ENCODE data around the gene HHLA2.
"Not testable (repeated sequence)": the region's sequence is repeated elsewhere in the genome, so short reads cannot be mapped to it uniquely, and the experiment has no call there.

HHLA2 gene

GRCh38 chr3:108331792-108332191 lies 35.4 kb downstream of the HHLA2 start:
- DNase-seq (ENCODE audit: low read depth, low spot score), result no peak
- no peak overlapping the region for H3K4me3 ChIP-seq (ENCODE audit: low read length)

DNA sequence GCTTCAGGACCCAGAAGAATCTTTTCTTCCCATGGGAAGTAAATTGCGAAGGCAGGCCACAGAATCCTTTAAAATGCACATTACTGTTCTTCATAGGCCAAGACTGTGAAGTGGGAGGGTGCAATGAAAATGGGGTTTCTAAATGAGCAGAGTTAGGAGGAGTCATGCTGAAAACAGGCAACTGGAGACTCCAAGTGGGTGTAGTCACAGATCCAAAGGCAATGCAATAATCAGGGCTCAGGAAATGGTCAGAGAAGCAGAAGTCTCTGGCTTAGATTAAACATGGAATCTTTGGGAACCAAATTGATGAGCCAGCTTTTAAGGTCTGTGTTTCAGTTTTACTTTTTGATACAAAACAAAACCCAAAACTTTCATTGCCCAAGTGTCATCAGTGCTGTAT lies 37.6 kb downstream of the HHLA2 start:
- H3K4me3 ChIP-seq (ENCODE audit: low read length), result no peak overlapping the region
- DNase-seq (ENCODE audit: low read depth, low spot score), result no peak

DNA sequence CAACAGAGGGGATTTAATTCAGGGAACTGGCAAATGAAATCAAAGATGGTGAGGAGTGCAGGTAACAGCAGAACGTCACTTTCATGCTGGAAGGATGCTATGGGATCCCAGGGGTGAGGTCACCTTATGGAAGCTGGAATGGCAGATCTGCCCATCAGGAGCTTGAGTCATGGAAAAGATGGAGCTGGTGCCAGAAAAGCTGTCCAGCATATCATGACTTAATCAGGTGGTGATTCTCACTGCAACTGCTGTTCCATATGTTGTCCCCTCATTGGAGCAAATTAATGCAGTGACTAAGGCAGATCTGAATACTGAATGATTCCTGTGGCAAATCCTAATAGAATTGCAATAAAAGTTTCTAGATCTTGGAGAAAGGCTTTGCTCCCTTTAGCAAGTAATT lies 38.4 kb downstream of the HHLA2 start:
- no peak overlapping the region for H3K4me3 ChIP-seq (ENCODE audit: low read length)
- no peak for DNase-seq (ENCODE audit: low read depth, low spot score)

DNA sequence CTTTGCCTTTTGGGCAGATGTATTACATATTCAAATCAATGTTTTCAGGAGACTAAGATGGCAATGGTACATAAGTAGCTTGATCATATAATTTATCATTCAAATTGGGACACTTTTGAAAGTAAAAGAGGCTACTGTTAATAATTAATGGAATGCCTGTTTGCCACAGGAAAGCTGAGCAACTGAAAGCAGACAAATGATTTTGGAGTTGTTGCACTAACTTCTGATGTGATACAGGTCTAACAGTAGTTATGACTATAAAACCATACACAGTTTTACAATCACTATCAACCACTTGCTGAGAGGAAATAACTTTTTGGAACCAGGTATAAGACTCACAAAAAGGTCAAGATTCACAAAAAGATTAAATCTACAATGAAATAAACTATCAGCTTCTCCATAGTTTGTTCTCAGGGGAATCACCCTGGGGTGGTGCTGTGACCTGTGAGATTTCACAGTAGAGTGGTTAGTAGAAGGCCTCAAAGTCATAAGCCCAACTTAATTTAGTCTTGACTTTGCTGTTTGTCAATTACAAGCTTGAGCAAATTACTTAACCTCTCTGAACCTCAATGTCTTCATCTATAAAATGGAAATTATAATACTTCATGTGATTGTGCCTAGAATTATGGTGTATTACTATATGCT lies 42.7 kb downstream of the HHLA2 start:
- DNase-seq (ENCODE audit: low read depth, low spot score), result no peak

GRCh38 chr3:108341911-108342310 lies 45.6 kb downstream of the HHLA2 start:
- DNase-seq (ENCODE audit: low read depth, low spot score), result no peak
- no peak overlapping the region for H3K4me3 ChIP-seq (ENCODE audit: low read length)

More for the DNA sequence above, 42.7 kb downstream of the HHLA2 start:
- no peak overlapping the region for H3K4me3 ChIP-seq (ENCODE audit: low read length)

DNA sequence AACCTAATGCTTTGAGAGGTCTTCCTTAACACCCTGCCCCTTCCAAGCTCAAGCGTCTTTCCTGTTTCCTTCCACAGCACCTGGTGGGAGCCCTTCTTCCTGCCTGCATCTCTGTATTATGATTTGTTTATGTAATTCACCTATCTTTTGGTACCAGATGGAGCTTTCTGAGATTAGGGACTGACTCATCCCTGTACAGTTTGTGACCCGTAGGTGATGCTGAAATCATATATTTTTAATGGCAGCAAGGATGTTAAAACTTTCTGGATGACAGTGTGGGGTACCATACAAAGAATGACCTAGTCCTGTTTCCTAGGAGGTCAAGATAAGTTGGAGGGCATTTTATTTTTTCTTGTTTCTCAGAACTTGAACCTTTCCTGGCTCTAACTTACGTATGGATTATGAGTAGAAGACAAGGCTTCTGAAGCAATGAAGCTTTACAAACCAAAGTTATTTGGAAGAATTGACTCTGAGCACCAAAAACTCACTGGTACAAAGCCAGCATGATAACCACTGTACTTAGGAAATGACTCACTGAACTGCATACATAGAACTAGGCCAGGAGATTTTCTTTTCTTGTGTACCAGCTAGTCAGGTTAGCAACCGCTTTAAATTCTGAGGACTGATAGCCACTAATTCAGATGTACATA lies 46.6 kb downstream of the HHLA2 start:
- no peak for DNase-seq (ENCODE audit: low read depth, low spot score)
- no peak overlapping the region for H3K4me3 ChIP-seq (ENCODE audit: low read length)

GRCh38 chr3:108343491-108343890 lies 47.1 kb downstream of the HHLA2 start:
- no peak for DNase-seq (ENCODE audit: low read depth, low spot score)

DNA sequence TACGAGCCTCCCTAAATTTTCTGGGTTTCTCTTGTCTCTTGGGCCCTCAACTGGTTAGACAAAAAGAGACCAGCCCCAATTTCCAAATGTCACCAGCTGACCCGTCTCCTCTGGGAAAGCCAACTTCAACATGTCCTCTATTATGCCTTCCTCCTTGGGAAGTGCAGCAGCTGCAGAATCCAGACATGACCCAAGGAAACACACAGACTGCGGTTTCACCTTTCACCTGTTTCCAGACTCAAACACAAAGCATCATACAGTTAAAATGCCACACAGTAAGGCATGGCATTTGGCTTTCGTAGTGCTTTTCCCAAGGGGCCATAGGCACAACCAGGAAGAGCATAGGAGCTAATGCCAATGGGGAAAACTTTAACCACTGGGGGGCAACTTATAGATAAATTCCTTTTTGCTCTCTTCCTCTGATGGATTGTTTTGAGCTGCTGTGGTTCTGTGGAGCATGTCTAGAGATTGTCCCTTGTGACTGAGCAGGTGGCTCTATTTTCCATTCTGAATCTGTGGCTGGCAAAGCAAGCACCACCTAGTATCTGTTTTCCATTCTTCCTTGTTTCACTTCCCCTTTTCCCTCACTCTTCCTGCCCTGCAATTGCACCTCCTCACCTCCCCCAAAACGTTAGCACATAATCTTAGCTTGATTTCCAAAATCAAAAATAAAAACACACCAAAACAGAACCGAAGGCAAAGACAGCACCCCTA lies 49.3 kb downstream of the HHLA2 start:
- H3K4me3 ChIP-seq (ENCODE audit: low read length), result no peak overlapping the region
- DNase-seq (ENCODE audit: low read depth, low spot score), result no peak

More at GRCh38 chr3:108343491-108343890, 47.1 kb downstream of the HHLA2 start:
- H3K4me3 ChIP-seq (ENCODE audit: low read length), result no peak overlapping the region

GRCh38 chr3:108346301-108347227 lies 50.2 kb downstream of the HHLA2 start:
- DNase-seq (ENCODE audit: low read depth, low spot score), result no peak

GRCh38 chr3:108352176-108352575 lies 55.8 kb downstream of the HHLA2 start:
- H3K4me3 ChIP-seq (ENCODE audit: low read length), result no peak overlapping the region
- DNase-seq (ENCODE audit: low read depth, low spot score), result no peak

More at GRCh38 chr3:108346301-108347227, 50.2 kb downstream of the HHLA2 start:
- H3K4me3 ChIP-seq (ENCODE audit: low read length), result no peak overlapping the region

- H3K4me3 ChIP-seq (ENCODE audit: low read length), result no peak overlapping the region
These were observed 58.2 kb downstream of the HHLA2 start for GRCh38 chr3:108354562-108354961.

GRCh38 chr3:108357042-108357441 lies 60.7 kb downstream of the HHLA2 start:
- DNase-seq (ENCODE audit: low read depth, low spot score), result no peak
- H3K4me3 ChIP-seq (ENCODE audit: low read length), result no peak overlapping the region

More at GRCh38 chr3:108354562-108354961, 58.2 kb downstream of the HHLA2 start:
- DNase-seq (ENCODE audit: low read depth, low spot score), result no peak

- H3K4me3 ChIP-seq (ENCODE audit: low read length), result no peak overlapping the region
- DNase-seq (ENCODE audit: low read depth, low spot score), result no peak
These were observed 62.7 kb downstream of the HHLA2 start for GRCh38 chr3:108359011-108359410.

DNA sequence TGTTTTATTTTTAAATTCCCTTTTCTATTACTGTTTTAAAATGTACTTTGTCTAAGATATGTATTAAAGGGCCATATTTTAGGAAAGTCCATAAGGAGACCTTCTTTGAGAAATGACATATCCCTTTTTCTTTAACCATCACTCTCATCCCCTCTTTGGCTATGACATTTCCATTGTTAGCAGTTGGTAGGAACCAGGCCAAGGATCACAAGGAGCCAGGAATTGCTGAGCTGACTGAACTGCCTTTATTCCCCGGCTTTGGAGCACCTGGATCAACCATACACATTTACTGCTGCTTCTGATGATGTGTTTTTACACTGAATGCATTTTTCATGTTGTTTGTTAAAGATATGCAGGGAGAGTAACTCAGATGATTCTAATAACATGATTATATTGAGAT lies 79.7 kb downstream of the HHLA2 start:
- H3K4me3 ChIP-seq (ENCODE audit: low read length), result no peak overlapping the region
- no peak for DNase-seq (ENCODE audit: low read depth, low spot score)

GRCh38 chr3:108377384-108377783 lies 81.0 kb downstream of the HHLA2 start:
- H3K4me3 ChIP-seq (ENCODE audit: low read length), result no peak overlapping the region
- DNase-seq (ENCODE audit: low read depth, low spot score), result no peak

DNA sequence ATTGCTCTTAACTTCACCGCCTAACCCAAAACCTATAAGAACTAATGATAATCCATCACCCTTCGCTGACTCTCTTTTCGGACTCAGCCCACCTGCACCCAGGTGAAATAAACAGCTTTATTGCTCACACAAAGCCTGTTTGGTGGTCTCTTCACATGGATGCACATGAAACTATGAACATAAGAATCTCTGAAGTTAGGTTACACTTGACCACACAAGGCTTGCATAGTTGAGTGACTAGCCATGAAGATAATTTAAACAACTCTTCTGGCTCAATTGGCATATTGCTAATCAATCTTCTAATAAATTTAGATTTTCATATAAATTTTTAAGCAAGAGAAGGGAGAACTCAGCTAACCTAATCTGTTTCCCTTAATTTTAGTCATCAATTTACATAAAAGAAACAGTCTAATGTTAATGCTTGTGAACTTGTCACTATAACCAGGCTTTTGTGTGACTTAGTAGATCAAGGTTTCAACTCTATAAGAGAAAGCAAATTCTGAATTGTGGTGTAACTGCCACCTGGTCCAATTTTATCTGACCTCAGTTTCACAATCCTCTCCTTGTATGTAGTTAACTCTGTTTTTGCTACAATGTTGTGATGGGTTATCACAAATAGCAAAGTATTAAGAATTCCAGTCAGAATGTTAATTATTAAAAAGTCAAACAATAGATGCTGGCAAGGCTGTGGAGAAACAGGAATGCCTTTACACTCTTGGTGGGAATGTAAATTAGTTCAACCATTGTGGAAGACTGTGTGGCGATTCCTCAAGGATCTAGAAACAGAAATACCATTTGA lies 82.0 kb downstream of the HHLA2 start:
- H3K4me3 ChIP-seq (ENCODE audit: low read length), result no peak overlapping the region
- DNase-seq (ENCODE audit: low read depth, low spot score), result no peak

DNA sequence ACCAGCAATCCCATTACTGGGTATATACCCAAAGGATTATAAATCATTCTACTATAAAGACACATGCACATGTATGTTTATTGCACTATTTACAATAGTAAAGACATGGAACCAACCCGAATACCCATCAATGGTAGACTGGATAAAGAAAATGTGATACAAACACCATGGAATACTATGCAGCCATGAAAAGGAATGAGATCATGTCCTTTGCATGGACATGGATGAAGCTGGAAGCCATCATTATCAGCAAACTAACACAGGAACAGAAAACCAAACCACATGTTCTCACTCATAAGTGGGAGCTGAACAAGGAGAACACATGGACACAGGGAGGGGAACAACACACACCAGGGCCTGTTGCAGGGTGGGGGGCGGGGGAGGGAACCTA lies 82.6 kb downstream of the HHLA2 start:
- not testable (repeated sequence) for H3K4me3 ChIP-seq (ENCODE audit: low read length); DNase-seq (ENCODE audit: low read depth, low spot score)

DNA sequence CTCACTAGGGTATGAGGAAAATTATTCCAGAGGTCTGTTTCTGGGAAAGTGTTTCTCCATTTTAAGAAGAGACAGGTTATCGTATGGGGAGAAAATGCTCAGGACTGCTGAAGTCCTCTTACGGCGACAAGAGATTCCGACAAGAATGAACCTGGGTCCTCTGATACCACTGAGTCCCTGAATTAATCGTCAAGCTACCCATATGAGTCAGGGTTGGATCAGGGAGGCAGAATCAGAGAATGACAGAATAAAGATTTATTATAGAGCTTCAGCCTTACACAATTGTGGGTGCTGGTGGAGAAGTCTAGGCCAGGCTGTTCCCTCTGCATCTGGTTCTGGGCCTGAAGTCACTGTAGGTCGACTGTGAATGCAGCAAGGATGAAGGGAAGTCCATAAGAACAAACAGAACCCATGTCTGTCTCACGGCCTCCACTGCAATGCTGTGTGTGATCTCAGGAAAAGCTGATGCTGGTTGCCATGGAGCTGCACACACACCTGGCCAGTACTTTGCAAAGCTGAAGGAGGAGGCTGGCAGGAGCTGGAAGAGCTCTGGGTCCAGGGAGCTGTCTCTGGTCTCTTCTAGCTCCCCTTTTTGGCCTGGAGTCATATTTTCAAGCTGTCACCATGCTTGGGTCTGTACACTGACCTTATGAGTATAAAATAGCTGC lies 83.9 kb downstream of the HHLA2 start:
- H3K4me3 ChIP-seq (ENCODE audit: low read length), result no peak overlapping the region
- DNase-seq (ENCODE audit: low read depth, low spot score), result no peak
